Spinal cord (tissue), 10 donors: ENCODE measurements around the gene RMND5B. TPM values are rescaled to one million over a fixed set of nuclear protein-coding genes. Genes with fewer than 3 reads are reported as not detected.
"Not testable (repeated sequence)": the region's sequence is repeated elsewhere in the genome, so short reads cannot be mapped to it uniquely, and the experiment has no call there.

ENCODE experiments used
- DNase-seq, 6 donors: peaks; one replicate each; pipeline versions ENCODE4 v3.0.0 to v3.0.0-alpha.2; 2013 to 2015; ENCODE audit warnings: low spot score in 6 of 6, low read depth in 4 of 6
- H3K27ac ChIP-seq: one replicate; pipeline ENCODE4 v1.5.1; 2013; ENCODE audit warnings: low read depth, low read length, control low read depth
- H3K27me3 ChIP-seq: one replicate; pipeline ENCODE4 v1.6.1; 2013; ENCODE audit warnings: low read length; ENCODE audit not compliant: control insufficient read depth, insufficient read depth
- H3K36me3 ChIP-seq: one replicate; pipeline ENCODE4 v1.6.1; 2013; ENCODE audit warnings: low read length; ENCODE audit not compliant: control insufficient read depth, insufficient read depth
- H3K4me1 ChIP-seq: one replicate; pipeline ENCODE4 v1.6.1; 2013; ENCODE audit warnings: low read length; ENCODE audit not compliant: control insufficient read depth, insufficient read depth
- H3K4me3 ChIP-seq: one replicate; pipeline ENCODE4 v1.5.1; 2013; ENCODE audit warnings: low read depth, low read length, control low read depth
- H3K9me3 ChIP-seq: one replicate; pipeline ENCODE4 v1.6.1; 2013; ENCODE audit warnings: low read length; ENCODE audit not compliant: control insufficient read depth, insufficient read depth
- WGBS: methylation state at CpG from one replicate; pipeline ENCODE4 v1.1.5; 2013; ENCODE audit warnings: missing lambda C conversion rate; ENCODE audit not compliant: insufficient coverage; 5-methylcytosine and 5-hydroxymethylcytosine counted together
- long read RNA-seq, 4 donors: transcript quantifications; one replicate each; lab custom pipeline, GENCODE V29; 2026
- polyA plus RNA-seq, 2 donors: library from polyadenylated mRNA; unstranded; fragments of 120-200 nt; gene quantifications; one replicate each; pipeline ENCODE4 v1.2.1, GENCODE V29; 2013; ENCODE audit not compliant: insufficient read length in 2 of 2
- total RNA-seq, 2 donors: library from RNA; depleted of rRNA in 1 of 2; stranded (reverse); fragments of 120-200 nt in 1 of 2; fragments of >200 nt in 1 of 2; gene quantifications; one replicate each; pipeline versions ENCODE4 v1.2.3 to v1.2.4, GENCODE V29; 2013 to 2014
- donor health status: healthy.

The RMND5B gene, protein sequence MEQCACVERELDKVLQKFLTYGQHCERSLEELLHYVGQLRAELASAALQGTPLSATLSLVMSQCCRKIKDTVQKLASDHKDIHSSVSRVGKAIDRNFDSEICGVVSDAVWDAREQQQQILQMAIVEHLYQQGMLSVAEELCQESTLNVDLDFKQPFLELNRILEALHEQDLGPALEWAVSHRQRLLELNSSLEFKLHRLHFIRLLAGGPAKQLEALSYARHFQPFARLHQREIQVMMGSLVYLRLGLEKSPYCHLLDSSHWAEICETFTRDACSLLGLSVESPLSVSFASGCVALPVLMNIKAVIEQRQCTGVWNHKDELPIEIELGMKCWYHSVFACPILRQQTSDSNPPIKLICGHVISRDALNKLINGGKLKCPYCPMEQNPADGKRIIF
- 10 to 100 TPM; 17.7 to 27.7 TPM for total RNA-seq
- polyA plus RNA-seq = 10 to 100 TPM; 38.6 to 43.8 TPM
- long read RNA-seq, donor 1, partial matches to known transcripts = 326 of 355 reads
- long read RNA-seq, donor 1, other reads (novel, unspliced or antisense) = 21 of 355 reads
- long read RNA-seq, donor 2, partial matches to known transcripts = 0 of 1 reads
- long read RNA-seq, donor 2, other reads (novel, unspliced or antisense) = 0 of 1 reads
- long read RNA-seq, donor 3, partial matches to known transcripts = 0 of 1 reads
- long read RNA-seq, donor 3, other reads (novel, unspliced or antisense) = 0 of 1 reads
- long read RNA-seq, donor 4, partial matches to known transcripts = 55 of 552 reads
- long read RNA-seq, donor 4, other reads (novel, unspliced or antisense) = 494 of 552 reads

DNA sequence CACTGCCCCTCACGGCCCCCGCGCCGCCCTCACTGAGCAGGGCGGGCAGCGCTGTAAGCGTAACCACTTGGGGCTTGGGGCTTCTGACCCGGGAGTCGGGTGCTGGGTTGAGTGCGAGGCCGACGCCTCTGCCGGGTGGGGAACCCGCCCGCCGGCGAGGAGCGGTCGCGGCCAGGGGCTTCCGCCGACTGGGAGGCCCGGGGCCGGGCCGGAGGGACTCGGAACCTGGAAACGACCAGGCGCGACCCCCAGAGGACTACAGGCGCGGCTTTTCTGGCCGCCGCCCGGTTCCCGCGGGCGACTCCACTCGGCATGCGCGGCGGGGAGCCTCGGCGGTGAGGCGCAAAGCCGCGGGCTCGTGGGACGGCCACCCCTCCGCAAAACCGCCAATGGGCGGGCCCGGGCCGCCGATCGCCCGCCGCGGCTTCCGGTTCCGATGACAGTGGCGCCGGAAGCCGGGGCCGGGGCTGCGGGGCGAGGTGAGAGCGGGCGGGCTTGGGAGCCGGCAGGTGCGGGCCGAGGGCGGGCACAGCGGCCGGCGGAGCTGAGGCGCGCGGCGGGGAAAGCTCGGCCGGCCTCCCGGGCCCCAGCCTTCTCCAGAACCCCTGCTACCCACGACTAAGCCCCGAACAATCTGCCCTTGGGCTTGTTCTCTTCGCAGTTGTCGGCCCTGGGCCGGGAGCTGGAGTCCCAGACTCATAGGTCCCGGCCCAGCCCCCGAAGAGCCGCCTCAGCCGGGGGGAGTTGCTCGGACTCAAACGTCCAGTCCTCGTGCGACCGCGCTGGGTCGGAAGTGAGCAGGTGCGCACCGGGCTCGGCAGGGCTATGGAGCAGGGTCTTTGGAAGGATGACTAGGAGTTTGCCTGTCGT lies at the start of gene RMND5B:
Gene RMND5B, plus strand, starts transcription at position 439 of the 870 bp plus-strand sequence. CDS start 7,106 bp downstream, outside the sequence.
- H3K4me1 ChIP-seq = peaks cover 15% of the 10 kb centered on the region
- H3K4me3 ChIP-seq = peak within 1 kb of the TSS; percentile 80
- H3K9me3 ChIP-seq = no peaks in the 10 kb centered on the region
- under 1% methylated on average over 101 of the region's 102 CpGs for WGBS
- no peaks in the 10 kb centered on the region for H3K27me3 ChIP-seq
- H3K27ac ChIP-seq = peak within 1 kb of the TSS; percentile 84
- DNase-seq = peak in 5 of 6 donors; percentile 59 to 94 (median 73)
- H3K36me3 ChIP-seq = peaks cover 8% of the 10 kb centered on the region

DNA sequence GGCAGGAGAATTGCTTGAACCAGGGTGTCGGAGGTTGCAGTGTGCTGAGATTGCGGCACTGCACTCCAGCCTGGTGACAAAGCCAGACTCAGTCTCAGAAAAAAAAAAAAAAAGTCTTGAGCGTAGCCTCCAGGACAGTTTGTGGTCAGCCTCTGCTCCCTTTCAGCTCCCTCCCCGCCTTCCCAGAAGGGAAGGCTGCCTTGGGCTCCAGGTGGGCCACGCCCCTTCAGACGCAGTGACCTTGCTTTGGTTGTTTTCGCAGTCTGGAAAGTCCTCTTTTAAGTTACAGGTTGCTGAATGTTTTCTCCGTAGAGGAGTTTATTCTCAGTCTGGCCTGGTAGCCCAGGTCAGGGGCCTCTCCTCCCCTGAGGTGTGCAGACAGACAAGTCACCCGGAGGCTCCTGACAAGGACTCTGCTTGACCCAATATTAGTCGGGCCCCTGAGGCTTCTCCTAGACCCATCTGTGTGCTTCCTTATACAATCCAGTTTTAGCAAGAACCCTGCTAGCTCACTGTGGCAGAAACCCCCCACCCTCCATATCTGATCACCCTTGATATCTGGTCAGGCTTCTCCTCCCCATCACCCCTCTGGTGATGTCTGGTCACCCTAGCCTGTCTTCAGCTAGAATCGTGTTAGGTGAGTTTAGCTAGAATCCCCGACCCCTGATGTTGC lies 49.1 kb upstream of the RMND5B start:
- H3K9me3 ChIP-seq = no peaks in the 10 kb centered on the region
- peaks cover 6% of the 10 kb centered on the region for H3K27me3 ChIP-seq
- H3K27ac ChIP-seq = no peak overlapping the region
- H3K36me3 ChIP-seq = no peaks in the 10 kb centered on the region
- no peaks in the 10 kb centered on the region for H3K4me1 ChIP-seq
- H3K4me3 ChIP-seq = no peak overlapping the region
- DNase-seq = no peak
- 76% methylated on average over 10 of the region's 12 CpGs for WGBS

DNA sequence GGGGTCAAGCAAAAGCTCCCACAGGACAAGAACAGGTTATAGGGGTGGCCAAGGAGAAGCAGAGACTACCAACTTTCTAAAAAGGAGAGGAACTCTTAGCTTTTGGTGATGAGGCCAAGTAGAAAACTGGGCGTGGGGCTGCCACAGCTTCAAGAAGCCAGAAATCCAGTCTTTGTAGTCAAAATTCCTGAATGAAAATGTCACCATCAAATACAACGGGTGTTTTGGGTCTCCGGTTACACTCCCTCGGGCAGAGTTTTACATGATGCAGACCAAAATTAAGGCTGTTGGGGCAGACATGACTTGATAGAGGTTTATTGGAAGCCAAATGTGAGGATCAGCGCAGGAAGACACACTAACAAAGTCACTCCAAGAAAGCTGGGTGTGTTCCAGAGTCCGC lies 46.9 kb upstream of the RMND5B start:
- Histone ChIP-seq H3K27me3 (peaks cover 6% of the 10 kb centered on the region), H3K4me1 (no peaks in the 10 kb centered on the region), H3K4me3 (no peak overlapping the region), H3K36me3 (no peaks in the 10 kb centered on the region), H3K9me3 (no peaks in the 10 kb centered on the region), H3K27ac (no peak overlapping the region)
- no peak for DNase-seq
- WGBS = 61% methylated on average over 5 of the region's 6 CpGs

DNA sequence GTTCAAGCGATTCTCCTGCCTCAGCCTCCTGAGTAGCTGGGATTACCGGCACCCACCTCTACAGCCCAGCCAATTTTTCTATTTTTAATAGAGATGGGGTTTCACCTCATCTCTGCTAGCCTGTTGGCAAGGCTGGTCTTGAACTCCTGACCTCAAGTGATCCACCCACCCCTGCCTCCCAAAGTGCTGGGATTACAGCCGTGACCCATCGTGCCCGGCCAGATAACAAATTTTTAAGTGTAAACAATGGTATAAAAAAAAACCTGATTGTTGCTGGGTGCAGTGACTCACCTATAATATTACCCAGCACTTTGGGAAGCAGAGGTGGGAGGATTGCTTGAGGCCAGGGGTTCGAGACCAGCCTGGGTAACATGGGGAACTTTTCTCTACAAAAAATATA lies 45.5 kb upstream of the RMND5B start:
- Histone ChIP-seq H3K4me1 (no peaks in the 10 kb centered on the region), H3K27ac (no peak overlapping the region), H3K27me3 (peaks cover 6% of the 10 kb centered on the region), H3K4me3 (no peak overlapping the region), H3K9me3 (no peaks in the 10 kb centered on the region), H3K36me3 (no peaks in the 10 kb centered on the region)
- WGBS = 80% methylated on average over 2 of the region's 6 CpGs
- no peak for DNase-seq

DNA sequence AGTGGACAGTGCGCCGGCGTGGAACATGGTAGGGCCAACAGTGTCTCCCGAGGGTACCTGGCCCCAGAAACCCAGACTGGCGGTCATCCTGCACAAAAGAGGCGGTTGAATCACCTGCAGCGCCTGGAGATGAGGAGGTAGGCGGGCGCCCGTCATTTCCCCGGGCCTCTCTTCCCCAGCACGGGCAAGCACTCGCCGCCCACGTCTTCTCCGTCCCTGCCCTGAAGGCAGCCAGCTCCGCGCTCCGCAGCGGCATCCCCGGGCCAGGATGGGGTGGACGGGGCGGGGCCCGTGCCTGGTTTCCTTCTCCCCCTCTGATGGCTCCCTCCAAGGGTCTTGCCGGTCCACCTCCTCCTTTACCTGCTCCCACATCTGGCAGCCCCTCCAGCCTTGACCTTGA lies 44.5 kb upstream of the RMND5B start:
- no peaks in the 10 kb centered on the region for H3K9me3 ChIP-seq
- peaks cover 6% of the 10 kb centered on the region for H3K27me3 ChIP-seq
- no peaks in the 10 kb centered on the region for H3K4me1 ChIP-seq
- no peak overlapping the region for H3K27ac ChIP-seq
- DNase-seq = no peak
- no peaks in the 10 kb centered on the region for H3K36me3 ChIP-seq
- no peak overlapping the region for H3K4me3 ChIP-seq
- WGBS = 39% methylated on average over 25 of the region's 25 CpGs

DNA sequence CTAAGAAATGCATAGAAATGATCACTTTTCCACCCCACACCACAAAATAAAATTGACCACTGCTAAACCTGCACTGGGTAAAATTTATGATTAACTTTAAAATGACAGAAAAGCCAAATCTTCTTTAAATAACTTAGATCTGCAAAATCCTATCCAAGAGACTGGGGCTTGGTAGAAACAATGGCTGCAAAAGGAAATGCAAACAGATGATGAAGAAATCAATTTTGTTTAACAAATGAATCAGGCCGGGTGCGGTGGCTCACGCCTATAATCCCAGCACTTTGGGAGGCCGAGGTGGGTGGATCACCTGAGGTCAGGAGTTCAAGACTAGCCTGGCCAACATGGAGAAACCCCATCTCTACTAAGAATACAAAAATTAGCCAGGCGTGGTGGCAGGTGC lies 43.6 kb upstream of the RMND5B start:
- DNase-seq, H3K4me1 ChIP-seq, H3K9me3 ChIP-seq, H3K4me3 ChIP-seq, H3K27me3 ChIP-seq, H3K27ac ChIP-seq, H3K36me3 ChIP-seq: not testable (repeated sequence)
- no CpG with 5 or more reads among the region's 5 CpGs for WGBS

DNA sequence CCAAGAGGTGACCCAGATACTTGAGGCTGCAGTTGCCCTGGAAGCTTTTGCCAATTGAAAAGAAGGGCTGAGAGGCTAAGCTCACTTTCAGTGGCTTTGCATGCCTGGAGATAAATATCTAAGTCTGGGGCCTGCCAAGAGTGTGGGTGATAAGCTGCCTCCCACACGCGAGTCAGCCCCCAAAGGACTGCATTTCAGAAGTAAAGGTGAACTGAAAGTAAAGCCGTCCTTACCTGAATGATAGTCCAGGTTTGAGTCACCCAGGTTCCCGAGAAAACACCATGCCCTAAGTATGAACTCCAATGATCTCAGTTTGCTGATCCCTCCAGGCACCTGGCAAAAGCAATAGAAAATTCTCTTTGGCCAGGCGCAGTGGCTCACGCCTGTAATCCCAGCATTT lies 40.0 kb upstream of the RMND5B start:
- DNase-seq = no peak
- H3K4me1 ChIP-seq = no peaks in the 10 kb centered on the region
- WGBS = 95% methylated on average over 6 of the region's 6 CpGs
- no peaks in the 10 kb centered on the region for H3K36me3 ChIP-seq
- peaks cover 6% of the 10 kb centered on the region for H3K27me3 ChIP-seq
- no peak overlapping the region for H3K4me3 ChIP-seq
- no peaks in the 10 kb centered on the region for H3K9me3 ChIP-seq
- H3K27ac ChIP-seq = no peak overlapping the region

DNA sequence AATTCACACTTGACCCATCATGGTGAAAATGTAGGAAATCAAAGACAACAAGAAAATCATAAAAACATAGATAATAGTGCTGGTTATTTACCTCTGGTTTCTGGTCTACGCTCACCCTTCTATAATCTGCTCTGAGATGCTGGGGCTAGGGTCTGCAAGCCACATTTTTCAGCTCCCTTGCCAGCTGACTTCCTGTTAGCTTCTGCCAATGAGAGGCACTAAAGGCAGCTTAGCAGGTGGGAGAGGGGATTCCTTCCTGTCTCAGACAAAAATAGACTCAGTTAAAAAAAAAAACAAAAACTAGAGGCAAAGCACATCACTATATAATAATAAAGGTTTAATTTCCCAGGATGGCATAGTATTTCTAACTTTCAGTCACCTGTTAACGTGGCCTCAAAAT lies 37.7 kb upstream of the RMND5B start:
- DNase-seq = no peak
- no CpG with 5 or more reads among the region's 2 CpGs for WGBS
- Histone ChIP-seq H3K36me3 (no peaks in the 10 kb centered on the region), H3K4me1 (no peaks in the 10 kb centered on the region), H3K9me3 (no peaks in the 10 kb centered on the region), H3K27ac (no peak overlapping the region), H3K4me3 (no peak overlapping the region), H3K27me3 (no peaks in the 10 kb centered on the region)

DNA sequence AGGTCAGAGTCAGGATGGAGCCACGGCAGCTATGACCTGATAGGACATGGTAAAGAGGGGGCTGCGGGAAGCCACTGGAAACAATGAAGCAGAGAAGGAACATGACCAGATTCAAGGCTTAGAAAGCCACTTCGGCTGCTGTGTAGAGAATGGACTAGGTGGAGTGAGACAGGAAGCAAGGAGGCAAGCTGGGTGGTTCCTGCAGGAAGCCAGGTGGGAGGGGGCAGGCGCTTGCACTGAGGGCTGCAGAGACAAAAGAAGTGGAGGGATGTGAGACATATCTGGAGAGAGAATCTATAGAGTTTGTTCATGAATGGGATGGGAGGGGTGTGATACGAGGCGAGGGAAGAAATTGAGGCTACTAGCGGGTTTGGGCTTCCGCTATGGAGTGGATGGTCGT lies 36.5 kb upstream of the RMND5B start:
- Histone ChIP-seq H3K4me3 (no peak overlapping the region), H3K9me3 (no peaks in the 10 kb centered on the region), H3K4me1 (no peaks in the 10 kb centered on the region), H3K27ac (no peak overlapping the region), H3K27me3 (no peaks in the 10 kb centered on the region), H3K36me3 (no peaks in the 10 kb centered on the region)
- WGBS = 90% methylated on average over 9 of the region's 9 CpGs
- no peak for DNase-seq
